G401.6 (cell line): Measurements from ENCODE around the gene CCDC102A.

Source experiments
- FAIRE-seq: peaks from 2 replicates; lab custom pipeline; 2012; peaks lifted over from hg19 to GRCh38; lab: Jason Lieb, UNC

The CCDC102A gene

GRCh38 chr16:57476546-57477410 is 59.6 kb downstream of the CCDC102A start:
- FAIRE-seq, result no peak

DNA sequence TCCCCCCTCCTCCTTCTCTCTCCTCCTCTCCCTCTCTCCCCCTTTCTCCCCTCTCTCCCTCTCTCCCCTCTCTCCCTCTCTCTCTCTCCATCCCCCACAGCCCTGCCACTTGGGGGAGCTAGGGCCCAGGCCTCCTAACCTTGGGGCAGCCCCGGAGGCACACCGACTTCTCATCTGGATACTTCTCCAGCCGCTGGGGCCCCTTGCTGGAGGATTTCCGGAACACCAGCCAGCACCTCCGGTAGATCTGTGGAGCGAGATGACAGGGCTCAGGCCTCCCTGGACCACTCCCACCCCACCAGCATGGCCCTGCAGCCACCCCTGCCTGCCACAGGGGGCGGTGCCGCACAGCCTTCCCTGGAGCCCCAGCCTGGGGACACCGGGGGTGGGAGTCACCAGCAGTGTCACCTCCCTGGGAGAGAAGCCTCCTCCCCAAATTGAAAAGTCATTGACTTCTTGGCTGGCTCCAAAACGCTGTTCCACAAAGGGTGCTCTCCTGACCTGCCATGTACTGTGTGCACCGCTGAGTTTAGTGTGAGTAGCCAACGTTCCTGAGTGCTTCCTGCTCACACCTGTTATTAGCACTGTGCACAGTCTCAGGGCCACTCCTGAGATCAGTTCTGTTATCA is 60.5 kb downstream of the CCDC102A start:
- FAIRE-seq, result peak; percentile 49

GRCh38 chr16:57474671-57475661 is 61.4 kb downstream of the CCDC102A start:
- FAIRE-seq, result no peak

DNA sequence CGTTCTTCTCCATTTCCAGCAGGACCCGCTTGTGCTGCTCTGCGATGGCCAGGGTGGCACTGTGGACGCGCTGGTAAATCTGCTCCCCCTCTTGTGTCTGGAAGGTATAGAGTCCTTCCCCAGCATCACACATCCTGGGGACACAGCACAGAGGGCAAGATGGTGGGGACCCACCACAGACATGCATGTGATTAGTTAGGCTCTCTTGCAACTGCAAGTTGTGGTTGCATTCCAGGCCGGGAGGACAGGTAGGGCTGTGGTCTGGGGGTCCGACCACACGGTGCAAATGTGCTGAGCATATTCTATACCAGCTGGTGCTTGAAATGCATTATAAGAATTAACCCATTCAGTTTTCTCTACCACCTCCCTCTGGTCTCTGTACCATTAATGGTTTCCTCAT is 62.5 kb downstream of the CCDC102A start:
- no peak for FAIRE-seq

GRCh38 chr16:57473176-57473840 is 63.1 kb downstream of the CCDC102A start:
- no peak for FAIRE-seq

DNA sequence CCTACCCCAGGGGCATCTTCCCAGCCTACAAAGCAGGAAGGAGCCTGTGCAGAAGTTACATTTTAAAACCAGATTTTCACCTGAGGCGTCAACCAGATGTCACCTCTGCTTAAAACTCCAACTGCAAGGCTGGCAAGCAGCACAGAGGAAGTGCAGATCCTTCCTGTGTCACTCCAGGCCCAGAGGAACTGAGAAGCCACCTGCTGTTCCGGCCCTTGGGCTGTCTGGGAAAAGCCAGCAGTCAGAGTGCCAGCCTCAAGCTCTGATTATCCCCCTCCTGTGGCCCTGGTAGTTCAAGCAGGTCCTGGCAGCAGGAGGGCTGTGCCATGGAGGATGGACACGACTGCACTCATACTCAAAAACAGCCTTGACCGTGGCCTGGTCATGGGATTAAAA is 63.7 kb downstream of the CCDC102A start:
- no peak for FAIRE-seq

GRCh38 chr16:57471852-57472664 is 64.3 kb downstream of the CCDC102A start:
- FAIRE-seq, result no peak

DNA sequence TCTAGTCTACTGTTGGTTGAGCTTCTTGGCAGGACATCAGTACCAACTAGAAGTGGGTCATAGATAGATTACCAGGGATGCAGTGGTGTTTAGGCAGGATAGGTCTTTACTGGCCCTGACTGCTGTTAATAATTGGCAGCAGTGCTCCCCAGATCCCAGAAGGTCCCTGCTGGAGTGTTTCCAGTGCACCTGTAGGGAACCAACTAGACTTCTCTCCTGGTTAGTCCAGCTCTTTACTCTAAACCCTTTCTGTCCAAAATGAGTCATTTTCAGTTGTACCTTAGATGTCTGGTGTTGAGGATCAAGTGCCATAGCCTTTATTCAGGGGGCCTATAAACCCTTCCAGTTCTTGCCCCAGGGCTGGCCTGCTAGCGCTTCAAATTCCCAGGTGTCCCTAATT is 65.2 kb downstream of the CCDC102A start:
- FAIRE-seq, result no peak

- no peak for FAIRE-seq
Observed at GRCh38 chr16:57470711-57471110, 65.7 kb downstream of the CCDC102A start.

- no peak for FAIRE-seq
Observed at GRCh38 chr16:57469917-57470470, 66.4 kb downstream of the CCDC102A start.

DNA sequence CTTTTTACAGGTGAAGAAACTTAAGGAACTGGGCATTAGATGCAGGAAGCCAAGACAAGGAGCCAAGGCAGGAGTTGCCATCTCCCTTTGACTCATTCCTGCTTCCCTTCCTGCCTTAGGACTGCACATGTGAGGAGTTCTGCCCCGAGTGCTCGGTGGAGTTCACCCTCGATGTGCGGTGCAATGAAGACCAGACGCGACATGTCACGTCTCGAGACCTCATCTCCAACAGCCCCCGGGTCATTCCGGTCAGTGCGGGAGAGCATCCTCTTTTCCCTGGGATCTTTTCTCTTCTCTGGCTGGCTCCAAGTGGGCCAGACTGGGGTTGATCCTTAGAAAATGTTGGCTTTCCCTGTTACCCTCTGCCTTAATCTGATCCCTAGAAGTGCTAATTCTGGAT is 67.3 kb downstream of the CCDC102A start:
- no peak for FAIRE-seq

DNA sequence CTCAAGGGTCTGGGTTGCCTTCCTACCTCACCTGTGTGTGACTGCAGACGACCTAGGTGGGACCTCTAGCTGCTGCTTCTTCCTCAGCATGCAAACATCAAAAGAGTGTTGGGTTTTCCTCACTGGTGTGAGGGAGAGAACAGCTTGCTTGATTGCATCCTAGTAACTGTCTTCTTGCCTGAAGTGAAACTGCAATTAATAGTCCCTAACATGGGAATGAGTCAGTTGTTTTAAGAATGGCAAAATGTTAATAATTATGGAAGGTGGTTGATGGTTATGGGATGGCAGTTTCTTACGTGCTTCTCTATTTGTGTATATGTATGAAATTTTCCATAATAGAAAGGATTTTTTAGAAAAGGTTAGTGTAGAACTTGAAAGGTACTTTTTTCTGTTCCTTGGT is 68.0 kb downstream of the CCDC102A start:
- no peak for FAIRE-seq

GRCh38 chr16:57464523-57464922 is 71.8 kb downstream of the CCDC102A start:
- FAIRE-seq, result no peak

- no peak for FAIRE-seq
Observed at GRCh38 chr16:57462978-57463362, 73.4 kb downstream of the CCDC102A start.

- peak; percentile 54 for FAIRE-seq
Observed at GRCh38 chr16:57462209-57462977, 74.0 kb downstream of the CCDC102A start, which contains the start of gene POLR2C. Gene POLR2C, plus strand, starts transcription at chr16:57462679. Its CDS starts 46 bp downstream, at chr16:57462725.
